Activated gamma-delta T cell treated with Interleukin-2 at 50 U/mL for 16 hours (primary cell): ENCODE results near the gene DNAJC18.
"Not testable (repeated sequence)": the region's sequence is repeated elsewhere in the genome, so short reads cannot be mapped to it uniquely, and the experiment has no call there.

Experiments
- DNase-seq: peaks from one replicate; pipeline ENCODE4 v3.0.0-alpha.2; 2020

Gene DNAJC18

GRCh38 chr5:139460455-139460854 lies 21.1 kb upstream of the DNAJC18 start:
- no peak for DNase-seq

DNA sequence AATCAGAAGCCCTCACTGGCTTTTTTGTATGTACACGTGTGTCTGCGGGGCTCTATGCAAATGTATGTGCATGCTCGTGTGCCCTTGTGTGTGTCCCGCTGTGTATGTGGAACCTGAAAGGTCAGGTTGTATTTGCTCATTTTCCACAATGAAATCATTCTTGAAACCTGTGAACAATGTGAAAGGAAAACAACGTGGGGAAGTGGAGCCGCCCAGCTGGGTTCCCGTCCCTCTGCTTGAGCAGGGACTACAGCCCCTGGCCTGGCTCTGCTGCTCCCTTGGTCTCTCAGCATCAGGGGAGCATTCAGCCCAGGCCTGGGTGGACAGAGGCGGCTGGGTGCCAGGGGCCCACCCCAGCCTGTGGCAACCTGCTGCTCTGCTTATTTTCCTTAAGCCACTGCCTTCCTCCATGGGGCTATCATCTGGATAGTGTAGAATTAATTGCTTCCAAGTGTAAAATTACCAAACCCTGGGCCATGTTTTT lies 20.2 kb upstream of the DNAJC18 start:
- no peak for DNase-seq

- peak; percentile 78 for DNase-seq
Observed at GRCh38 chr5:139458580-139459407, 19.5 kb upstream of the DNAJC18 start.

DNA sequence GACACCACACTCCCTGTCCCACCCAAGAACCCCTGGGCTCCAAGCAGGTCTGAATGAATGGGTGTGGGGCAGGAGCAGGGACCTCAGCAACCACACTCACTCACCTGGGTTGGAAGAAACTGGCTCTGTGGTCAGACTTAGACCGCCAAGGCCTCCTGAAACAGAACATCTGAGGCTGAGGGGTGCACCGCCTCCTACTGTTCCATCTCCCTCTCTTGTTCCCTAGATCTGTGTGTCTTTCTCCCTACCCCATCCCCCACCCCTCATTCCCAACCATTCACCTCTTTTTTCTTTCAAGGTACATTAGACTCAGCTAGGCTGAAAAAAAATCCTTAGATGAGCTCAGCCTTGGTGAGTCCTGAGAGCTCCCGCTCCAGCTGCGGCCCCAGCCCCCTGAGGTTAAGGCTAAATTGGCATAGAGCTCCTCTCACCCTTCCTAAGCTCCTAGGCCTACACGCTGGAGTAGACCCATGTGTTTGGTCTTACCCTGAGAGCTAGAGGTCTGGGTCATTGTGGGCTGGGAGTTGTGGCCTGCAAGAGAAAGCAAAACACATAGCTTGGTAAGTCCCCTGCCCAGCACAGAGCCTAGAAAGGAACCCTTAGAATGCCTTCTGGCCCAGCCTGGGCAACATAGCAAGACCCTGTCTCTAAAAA lies 18.5 kb upstream of the DNAJC18 start:
- DNase-seq = no peak

DNA sequence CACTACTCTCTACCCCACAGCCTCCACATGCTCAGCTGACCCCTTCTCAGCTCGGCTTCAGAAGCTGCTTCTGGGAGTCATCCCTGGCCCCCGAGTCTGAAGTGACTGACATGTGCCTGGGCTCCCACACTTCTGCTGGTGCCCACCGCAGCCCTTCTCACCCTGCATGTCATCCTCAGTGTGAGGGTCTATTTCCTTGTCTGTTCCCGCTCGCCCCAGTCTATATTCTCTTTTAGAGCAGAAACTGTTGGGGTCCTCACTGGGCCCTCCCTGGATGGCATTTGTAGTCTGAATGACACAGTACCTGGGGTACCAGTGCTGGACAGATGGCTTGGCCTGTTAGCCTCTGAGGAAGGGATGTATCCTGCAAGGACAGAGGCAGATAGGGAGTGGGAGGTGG lies 17.9 kb upstream of the DNAJC18 start:
- no peak for DNase-seq

DNA sequence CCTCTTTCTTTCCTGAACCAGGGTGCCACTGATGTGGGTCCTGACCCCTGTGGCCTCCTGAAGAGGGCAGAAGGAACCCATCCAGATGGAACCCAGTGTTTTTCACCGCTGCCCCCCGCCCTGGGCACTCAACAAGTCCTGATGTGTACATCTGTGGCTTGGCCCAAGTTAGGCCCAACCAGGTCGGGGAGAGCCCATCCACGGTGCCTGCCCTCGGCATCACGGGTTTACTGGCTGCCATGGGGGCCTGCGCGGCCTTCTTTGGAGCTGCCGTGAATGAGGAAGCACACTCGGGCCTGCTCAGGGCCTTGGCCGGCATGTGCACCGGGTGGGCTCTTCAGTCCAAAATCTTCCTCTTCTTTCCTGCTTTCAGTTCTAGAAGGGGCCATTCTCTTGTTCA lies 17.5 kb upstream of the DNAJC18 start:
- DNase-seq = no peak

- DNase-seq = no peak
Observed at GRCh38 chr5:139454568-139455290, 15.4 kb upstream of the DNAJC18 start.

- peak; percentile 42 for DNase-seq
Observed at GRCh38 chr5:139453683-139454567, 14.6 kb upstream of the DNAJC18 start.

GRCh38 chr5:139451878-139452660 lies 12.7 kb upstream of the DNAJC18 start:
- no peak for DNase-seq

GRCh38 chr5:139451176-139451575 lies 11.9 kb upstream of the DNAJC18 start:
- DNase-seq = no peak

- no peak for DNase-seq
Observed at GRCh38 chr5:139446956-139447779, 7.8 kb upstream of the DNAJC18 start.

DNA sequence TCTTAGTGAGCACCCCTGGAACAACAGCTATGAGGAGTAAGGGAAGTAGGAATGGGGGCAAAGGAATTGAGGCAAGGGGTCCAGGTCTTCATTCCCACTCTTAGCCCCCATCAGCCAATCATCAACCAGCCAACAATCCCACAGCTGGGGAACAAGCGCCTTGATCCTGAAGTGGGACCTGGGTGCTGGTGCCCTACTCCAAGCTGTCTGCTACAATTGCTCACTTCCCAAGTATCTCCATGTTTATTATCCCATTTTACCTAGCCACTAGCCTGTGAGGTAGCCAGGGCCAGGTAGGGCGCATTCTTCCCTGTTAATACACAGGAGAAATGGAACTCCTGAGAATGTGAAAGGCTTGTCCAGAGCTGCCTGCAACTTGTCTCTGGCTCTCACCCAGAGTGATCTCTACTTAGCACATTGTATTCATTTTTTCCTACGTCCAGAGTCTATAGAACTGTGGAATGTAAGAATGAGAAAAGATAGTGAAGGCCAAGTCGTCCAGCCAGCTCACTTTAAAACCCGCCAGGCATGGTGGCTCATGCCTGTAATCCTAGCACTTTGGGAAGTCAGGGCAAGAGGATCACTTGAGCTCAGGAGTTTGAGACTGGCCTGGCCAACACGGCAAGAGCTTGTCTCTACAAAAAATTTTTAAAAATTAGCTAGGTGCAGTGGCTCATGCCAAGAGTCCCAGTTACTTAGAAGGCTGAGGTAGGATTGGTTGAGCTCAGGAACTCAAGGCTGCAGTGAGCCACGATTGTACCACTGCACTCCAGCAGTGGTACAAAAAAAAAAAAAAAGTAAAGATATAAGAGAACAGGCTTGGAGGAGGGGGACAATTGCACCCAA lies 6.2 kb upstream of the DNAJC18 start:
- no peak for DNase-seq

DNA sequence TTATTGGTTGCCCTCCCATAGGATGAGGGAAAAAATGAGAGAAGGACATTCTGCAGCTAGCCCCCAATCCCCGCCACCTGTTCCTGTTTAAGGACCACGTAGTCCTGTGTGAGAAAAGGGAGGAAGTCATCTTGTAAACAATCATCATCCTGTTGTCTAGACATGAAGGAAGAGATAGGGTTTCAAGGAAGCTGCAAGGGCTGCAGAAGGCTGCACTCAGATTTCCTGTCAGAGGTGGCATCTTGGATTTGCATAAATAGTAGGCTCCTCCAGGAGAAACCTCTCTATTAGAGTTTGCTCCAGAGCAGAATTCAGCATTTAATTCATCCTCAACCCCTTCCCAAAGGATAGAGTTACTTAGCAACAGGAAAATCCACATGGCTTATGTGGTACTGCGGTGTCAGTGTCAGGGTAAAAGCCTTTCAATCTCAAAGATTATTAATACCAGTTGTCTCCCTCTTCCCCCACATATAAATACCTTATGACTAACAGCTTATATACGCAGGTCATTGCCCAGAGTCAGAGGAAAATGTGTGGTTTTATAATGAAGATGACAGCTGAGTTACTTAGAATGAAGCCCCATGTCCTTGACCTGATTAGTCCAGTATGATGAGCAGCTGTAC lies 4.6 kb upstream of the DNAJC18 start:
- DNase-seq = no peak

- not testable (repeated sequence) for DNase-seq
Observed at GRCh38 chr5:139440416-139440815, 1.1 kb upstream of the DNAJC18 start.

GRCh38 chr5:139438707-139439012 lies 665 bp downstream of the DNAJC18 start:
- DNase-seq = no peak

DNA sequence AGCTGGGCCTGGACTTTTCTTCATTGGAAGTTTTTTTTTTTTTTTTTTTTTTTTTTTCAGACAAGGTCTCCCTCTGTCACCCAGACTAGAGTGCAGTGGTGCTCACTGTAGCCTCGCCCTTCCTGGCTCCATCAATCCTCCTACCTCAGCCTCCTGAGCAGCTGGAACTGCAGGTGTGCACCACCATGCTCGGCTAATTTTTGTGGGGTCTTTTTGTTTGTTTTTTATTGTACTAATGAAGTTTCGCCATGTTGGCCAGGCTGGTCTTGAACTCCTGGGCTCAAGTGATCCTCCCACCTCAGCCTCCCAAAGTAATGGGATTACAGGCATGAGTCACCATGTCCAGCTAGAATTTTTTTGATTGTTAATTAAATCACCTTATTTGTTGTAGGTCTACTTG lies 3.6 kb downstream of the DNAJC18 start:
- DNase-seq = no peak

- DNase-seq = no peak
Observed at GRCh38 chr5:139431706-139432105, 7.6 kb downstream of the DNAJC18 start.

DNA sequence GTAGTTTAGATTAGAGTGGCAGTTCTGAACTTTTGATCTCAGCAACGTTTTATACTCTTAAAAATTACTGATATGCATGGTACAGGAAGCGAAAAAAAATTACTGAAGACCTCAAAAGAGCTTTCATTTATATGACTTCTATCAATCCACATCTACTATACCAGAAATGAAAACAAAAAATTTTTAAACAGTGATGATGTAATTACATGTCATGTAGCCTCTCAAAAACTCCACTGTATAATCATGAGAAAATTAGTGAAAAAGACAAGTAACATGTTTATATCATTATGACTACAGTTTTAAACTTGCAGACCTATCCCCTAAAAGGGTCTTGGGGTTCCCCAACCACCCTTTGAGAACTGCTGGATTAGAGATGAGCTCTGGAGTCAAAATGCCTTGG lies 9.3 kb downstream of the DNAJC18 start:
- no peak for DNase-seq

- no peak for DNase-seq
Observed at GRCh38 chr5:139426203-139426885, 13.0 kb downstream of the DNAJC18 start.
